ENCODE results near the gene ITGAE.

The ITGAE gene

GRCh38 chr17:3693141-3693540 lies 107.8 kb downstream of the ITGAE start:
- no peak for DNase-seq (ENCODE audit: low spot score)

GRCh38 chr17:3692346-3692745 lies 108.6 kb downstream of the ITGAE start:
- DNase-seq (ENCODE audit: low spot score), result no peak

- DNase-seq (ENCODE audit: low spot score), result no peak
Measured at GRCh38 chr17:3691617-3692067, 109.3 kb downstream of the ITGAE start.

GRCh38 chr17:3690094-3690715 lies 110.8 kb downstream of the ITGAE start:
- no peak for DNase-seq (ENCODE audit: low spot score)

- DNase-seq (ENCODE audit: low spot score), result no peak
Measured at GRCh38 chr17:3689262-3690093, 111.5 kb downstream of the ITGAE start.

- DNase-seq (ENCODE audit: low spot score), result no peak
Measured at GRCh38 chr17:3688852-3689261, 112.1 kb downstream of the ITGAE start.

- no peak for DNase-seq (ENCODE audit: low spot score)
Measured at GRCh38 chr17:3688027-3688553, 112.9 kb downstream of the ITGAE start.

GRCh38 chr17:3685174-3685573 lies 115.8 kb downstream of the ITGAE start:
- no peak for DNase-seq (ENCODE audit: low spot score)

- DNase-seq (ENCODE audit: low spot score), result no peak
Measured at GRCh38 chr17:3683054-3683511, 117.9 kb downstream of the ITGAE start.

GRCh38 chr17:3682033-3682432 lies 119.0 kb downstream of the ITGAE start:
- DNase-seq (ENCODE audit: low spot score), result no peak

GRCh38 chr17:3681565-3681964 lies 119.4 kb downstream of the ITGAE start:
- no peak for DNase-seq (ENCODE audit: low spot score)

GRCh38 chr17:3681057-3681456 lies 119.9 kb downstream of the ITGAE start:
- DNase-seq (ENCODE audit: low spot score), result peak; percentile 61

GRCh38 chr17:3679531-3680126 lies 121.4 kb downstream of the ITGAE start:
- DNase-seq (ENCODE audit: low spot score), result no peak

GRCh38 chr17:3678821-3679530 lies 122.0 kb downstream of the ITGAE start:
- no peak for DNase-seq (ENCODE audit: low spot score)

GRCh38 chr17:3678095-3678820 lies 122.7 kb downstream of the ITGAE start:
- DNase-seq (ENCODE audit: low spot score), result no peak

- no peak for DNase-seq (ENCODE audit: low spot score)
Measured at GRCh38 chr17:3675886-3676285, 125.1 kb downstream of the ITGAE start.

- no peak for DNase-seq (ENCODE audit: low spot score)
Measured at GRCh38 chr17:3672571-3672970, 128.4 kb downstream of the ITGAE start.

- DNase-seq (ENCODE audit: low spot score), result no peak
Measured at GRCh38 chr17:3669548-3669947, 131.4 kb downstream of the ITGAE start.

GRCh38 chr17:3669085-3669347 lies 132.0 kb downstream of the ITGAE start:
- no peak for DNase-seq (ENCODE audit: low spot score)

GRCh38 chr17:3668279-3669084 lies 132.5 kb downstream of the ITGAE start, which contains the start of the genes EMC6 and TAX1BP3:
Gene EMC6 (plus strand): TSS chr17:3668812. CDS start chr17:3669147, 335 bp downstream.
Gene TAX1BP3 (minus strand): TSS chr17:3668578. CDS start chr17:3668526, 52 bp downstream.
- DNase-seq (ENCODE audit: low spot score), result peak; percentile 100

All from left forelimb (tissue), 1 donor.